Smooth muscle cell (in vitro differentiated cells): Measurements from ENCODE around the gene STAT2. TPM values are rescaled to one million over a fixed set of nuclear protein-coding genes. Genes with fewer than 3 reads are reported as not detected.
"Not testable (repeated sequence)": the region's sequence is repeated elsewhere in the genome, so short reads cannot be mapped to it uniquely, and the experiment has no call there.

Experiments
- DNase-seq: peaks from one replicate; lab custom pipeline; 2025; ENCODE audit not compliant: unreplicated experiment; lab: John Stamatoyannopoulos, UW
- H2AFZ ChIP-seq: fragments of 200-600 bp; sonication (generic); 2 replicates; pipeline ENCODE4 v1.6.0; 2016; ENCODE audit warnings: antibody characterized with exemption, low read depth, mild to moderate bottlenecking
- H3F3A ChIP-seq: fragments of 200-600 bp; sonication (generic); 2 replicates; pipeline ENCODE4 v1.6.0; 2017; ENCODE audit warnings: antibody characterized with exemption, low read depth
- H3K27ac ChIP-seq: fragments of 200-600 bp; sonication (generic); 2 replicates; pipeline ENCODE4 v1.5.1; 2016; ENCODE audit warnings: low read depth, mild to moderate bottlenecking
- H3K27me3 ChIP-seq: fragments of 200-600 bp; sonication (generic); 2 replicates; pipeline ENCODE4 v1.6.1; 2016; ENCODE audit warnings: low read depth, mild to moderate bottlenecking
- H3K36me3 ChIP-seq: fragments of 200-600 bp; sonication (generic); 2 replicates; pipeline ENCODE4 v1.5.1; 2016; ENCODE audit warnings: low read depth
- H3K4me1 ChIP-seq: fragments of 200-600 bp; sonication (generic); 2 replicates; pipeline ENCODE4 v1.5.1; 2016; ENCODE audit warnings: low read depth
- H3K4me2 ChIP-seq: fragments of 200-600 bp; sonication (generic); 2 replicates; pipeline ENCODE4 v1.6.0; 2016; ENCODE audit warnings: mild to moderate bottlenecking
- H3K4me3 ChIP-seq: fragments of 200-600 bp; sonication (generic); 2 replicates; pipeline ENCODE4 v1.5.1; 2016; ENCODE audit warnings: mild to moderate bottlenecking
- H3K79me2 ChIP-seq: fragments of 200-600 bp; sonication (generic); 2 replicates; pipeline ENCODE4 v1.6.0; 2016; ENCODE audit warnings: low read depth, mild to moderate bottlenecking
- H3K9ac ChIP-seq: fragments of 200-600 bp; sonication (generic); 2 replicates; pipeline ENCODE4 v1.6.0; 2016; ENCODE audit warnings: low read depth
- H3K9me3 ChIP-seq: fragments of 200-600 bp; sonication (generic); replicated peaks from 2 replicates; pipeline ENCODE4 v1.5.1; 2016; ENCODE audit warnings: low read depth
- H4K20me1 ChIP-seq: fragments of 200-600 bp; sonication (generic); 2 replicates; pipeline ENCODE4 v1.6.0; 2016; ENCODE audit warnings: low read depth
- WGBS: methylation state at CpG from one replicate; pipeline ENCODE4 v1.1.7; 2016; ENCODE audit warnings: low lambda C conversion rate; 5-methylcytosine and 5-hydroxymethylcytosine counted together
- polyA plus RNA-seq: library from polyadenylated mRNA; unstranded; fragments of >200 nt; fragmentation: Nextera tagmentation; extraction: Ambion mirVana; gene quantifications from 2 replicates; pipeline ENCODE4 v1.2.1, GENCODE V29; 2016
- total RNA-seq: library from RNA; depleted of rRNA; stranded (reverse); fragments of >200 nt; gene quantifications from 2 replicates; pipeline ENCODE4 v1.2.3, GENCODE V29; 2014
- TF ChIP-seq, protein P1 (sequence below): fragments of 200-600 bp; sonication (generic); IDR thresholded peaks from 2 replicates; pipeline ENCODE4 v1.5.1; 2017; ENCODE audit warnings: borderline replicate concordance, mild to moderate bottlenecking, antibody characterized with exemption; ENCODE audit not compliant: insufficient read depth, poor library complexity, severe bottlenecking

The STAT2 gene
- total and polyA plus RNA-seq, 2 experiments from 2014 or later: 108 to 141 TPM

- Histone ChIP-seq H3K79me2 (no peaks in the 10 kb centered on the region), H3K4me2 (no peak overlapping the region), H3K9me3 (no peaks in the 10 kb centered on the region), H3F3A (no peaks in the 10 kb centered on the region), H3K4me3 (no peak overlapping the region), H2AFZ (no peak overlapping the region), H3K27ac (no peak overlapping the region), H3K36me3 (peaks cover 23% of the 10 kb centered on the region), H4K20me1 (peaks cover 6% of the 10 kb centered on the region), H3K27me3 (no peaks in the 10 kb centered on the region), H3K9ac (no peak overlapping the region), H3K4me1 (no peaks in the 10 kb centered on the region)
- no peak for DNase-seq
- TF ChIP-seq, protein P1, sequence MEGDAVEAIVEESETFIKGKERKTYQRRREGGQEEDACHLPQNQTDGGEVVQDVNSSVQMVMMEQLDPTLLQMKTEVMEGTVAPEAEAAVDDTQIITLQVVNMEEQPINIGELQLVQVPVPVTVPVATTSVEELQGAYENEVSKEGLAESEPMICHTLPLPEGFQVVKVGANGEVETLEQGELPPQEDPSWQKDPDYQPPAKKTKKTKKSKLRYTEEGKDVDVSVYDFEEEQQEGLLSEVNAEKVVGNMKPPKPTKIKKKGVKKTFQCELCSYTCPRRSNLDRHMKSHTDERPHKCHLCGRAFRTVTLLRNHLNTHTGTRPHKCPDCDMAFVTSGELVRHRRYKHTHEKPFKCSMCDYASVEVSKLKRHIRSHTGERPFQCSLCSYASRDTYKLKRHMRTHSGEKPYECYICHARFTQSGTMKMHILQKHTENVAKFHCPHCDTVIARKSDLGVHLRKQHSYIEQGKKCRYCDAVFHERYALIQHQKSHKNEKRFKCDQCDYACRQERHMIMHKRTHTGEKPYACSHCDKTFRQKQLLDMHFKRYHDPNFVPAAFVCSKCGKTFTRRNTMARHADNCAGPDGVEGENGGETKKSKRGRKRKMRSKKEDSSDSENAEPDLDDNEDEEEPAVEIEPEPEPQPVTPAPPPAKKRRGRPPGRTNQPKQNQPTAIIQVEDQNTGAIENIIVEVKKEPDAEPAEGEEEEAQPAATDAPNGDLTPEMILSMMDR: no peak
- 60% methylated on average over 2 of the region's 2 CpGs for WGBS
Measured at GRCh38 chr12:56350662-56351061, 9.2 kb downstream of the STAT2 start.

- 97% methylated on average over 5 of the region's 5 CpGs for WGBS
- no peaks in the 10 kb centered on the region for H3K9me3 ChIP-seq
- peaks cover 15% of the 10 kb centered on the region for H3K36me3 ChIP-seq
- no peaks in the 10 kb centered on the region for H3K79me2 ChIP-seq
- H3K4me1 ChIP-seq: no peaks in the 10 kb centered on the region
- no peak overlapping the region for H3K27ac ChIP-seq
- TF ChIP-seq, protein P1: no peak
- H4K20me1 ChIP-seq: peaks cover 3% of the 10 kb centered on the region
- H3F3A ChIP-seq: no peaks in the 10 kb centered on the region
- no peak overlapping the region for H3K4me2 ChIP-seq
- no peak overlapping the region for H3K9ac ChIP-seq
- H3K27me3 ChIP-seq: no peaks in the 10 kb centered on the region
- DNase-seq: no peak
- no peak overlapping the region for H2AFZ ChIP-seq
- H3K4me3 ChIP-seq: no peak overlapping the region
Measured at GRCh38 chr12:56348776-56349175, 11.1 kb downstream of the STAT2 start.

- not testable (repeated sequence) for H3K4me1 ChIP-seq, H3K27me3 ChIP-seq, H3K4me3 ChIP-seq, DNase-seq, H3K27ac ChIP-seq, H2AFZ ChIP-seq, H4K20me1 ChIP-seq, H3K9ac ChIP-seq, H3K4me2 ChIP-seq, H3F3A ChIP-seq, H3K9me3 ChIP-seq, H3K79me2 ChIP-seq
- 97% methylated on average over 9 of the region's 9 CpGs for WGBS
- peaks cover 15% of the 10 kb centered on the region for H3K36me3 ChIP-seq
Measured at GRCh38 chr12:56347255-56347654, 12.7 kb downstream of the STAT2 start.

GRCh38 chr12:56346675-56347074 is 13.2 kb downstream of the STAT2 start:
- H3K27ac ChIP-seq: no peak overlapping the region
- TF ChIP-seq, protein P1: no peak
- no peaks in the 10 kb centered on the region for H3K79me2 ChIP-seq
- H3F3A ChIP-seq: no peaks in the 10 kb centered on the region
- no peak overlapping the region for H2AFZ ChIP-seq
- no peak overlapping the region for H3K4me3 ChIP-seq
- no peak for DNase-seq
- H3K4me1 ChIP-seq: no peaks in the 10 kb centered on the region
- no peaks in the 10 kb centered on the region for H3K27me3 ChIP-seq
- H3K9me3 ChIP-seq: no peaks in the 10 kb centered on the region
- H4K20me1 ChIP-seq: no peaks in the 10 kb centered on the region
- peaks cover 15% of the 10 kb centered on the region for H3K36me3 ChIP-seq
- no peak overlapping the region for H3K4me2 ChIP-seq
- WGBS: 91% methylated on average over 7 of the region's 7 CpGs
- no peak overlapping the region for H3K9ac ChIP-seq

- not testable (repeated sequence) for H4K20me1 ChIP-seq, H3K9ac ChIP-seq, H3K4me3 ChIP-seq, H3K27ac ChIP-seq, H3K79me2 ChIP-seq, H2AFZ ChIP-seq, H3K27me3 ChIP-seq, H3K36me3 ChIP-seq, H3F3A ChIP-seq, H3K4me1 ChIP-seq, H3K4me2 ChIP-seq, DNase-seq, H3K9me3 ChIP-seq
- 97% methylated on average over 2 of the region's 2 CpGs for WGBS
Measured at GRCh38 chr12:56342290-56342689, 17.6 kb downstream of the STAT2 start.
